Vagina (tissue), 2 donors: ENCODE measurements around the gene INF2.

Experiments
- POLR2AphosphoS5 ChIP-seq, 2 donors: sonication (generic); formaldehyde crosslinking; IDR thresholded peaks; one replicate each; pipeline ENCODE4 v1.9.0; 2017; ENCODE audit warnings: antibody characterized with exemption in 2 of 2, mild to moderate bottlenecking in 2 of 2, low read depth in 1 of 2; ENCODE audit not compliant: insufficient read depth in 1 of 2
- TF ChIP-seq, protein P1 (sequence below), 3 experiments: fragments of 450-650 bp in 2 of 3; fragments of 200-600 bp in 1 of 3; sonication (generic) in 1 of 3; IDR thresholded peaks; one replicate each; pipeline ENCODE4 v1.5.1; 2017 to 2019; ENCODE audit warnings: antibody characterized with exemption in 3 of 3, mild to moderate bottlenecking in 2 of 3, moderate library complexity in 2 of 3

DNA sequence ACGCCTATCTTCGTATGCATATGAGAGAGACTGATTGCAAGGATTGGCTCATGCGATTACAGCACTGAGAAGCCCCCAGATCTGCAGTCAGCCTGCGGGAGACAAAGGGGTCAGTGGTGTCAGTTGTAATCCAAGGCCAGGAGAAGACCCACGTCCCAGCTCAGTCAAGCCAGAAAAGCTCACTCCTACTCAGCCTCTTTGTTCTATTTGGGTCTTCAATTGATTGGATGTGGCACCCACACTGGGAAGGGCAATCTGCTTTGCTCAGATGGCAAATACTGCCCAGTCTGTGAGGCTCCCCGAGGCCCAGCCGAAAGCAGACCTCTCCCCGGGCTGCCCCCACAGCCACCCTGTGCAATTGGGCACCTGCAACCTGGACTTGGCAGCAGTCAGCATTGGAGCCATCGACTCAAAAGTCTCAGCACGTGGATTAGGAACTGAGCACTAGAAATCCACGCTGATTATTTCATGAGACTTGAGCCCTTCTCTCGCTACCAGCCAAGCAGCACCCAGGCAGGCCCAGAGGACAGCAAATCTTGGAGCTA is 45.3 kb upstream of the INF2 start:
- TF ChIP-seq, protein P1, sequence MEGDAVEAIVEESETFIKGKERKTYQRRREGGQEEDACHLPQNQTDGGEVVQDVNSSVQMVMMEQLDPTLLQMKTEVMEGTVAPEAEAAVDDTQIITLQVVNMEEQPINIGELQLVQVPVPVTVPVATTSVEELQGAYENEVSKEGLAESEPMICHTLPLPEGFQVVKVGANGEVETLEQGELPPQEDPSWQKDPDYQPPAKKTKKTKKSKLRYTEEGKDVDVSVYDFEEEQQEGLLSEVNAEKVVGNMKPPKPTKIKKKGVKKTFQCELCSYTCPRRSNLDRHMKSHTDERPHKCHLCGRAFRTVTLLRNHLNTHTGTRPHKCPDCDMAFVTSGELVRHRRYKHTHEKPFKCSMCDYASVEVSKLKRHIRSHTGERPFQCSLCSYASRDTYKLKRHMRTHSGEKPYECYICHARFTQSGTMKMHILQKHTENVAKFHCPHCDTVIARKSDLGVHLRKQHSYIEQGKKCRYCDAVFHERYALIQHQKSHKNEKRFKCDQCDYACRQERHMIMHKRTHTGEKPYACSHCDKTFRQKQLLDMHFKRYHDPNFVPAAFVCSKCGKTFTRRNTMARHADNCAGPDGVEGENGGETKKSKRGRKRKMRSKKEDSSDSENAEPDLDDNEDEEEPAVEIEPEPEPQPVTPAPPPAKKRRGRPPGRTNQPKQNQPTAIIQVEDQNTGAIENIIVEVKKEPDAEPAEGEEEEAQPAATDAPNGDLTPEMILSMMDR (IDR thresholded peaks at IDR 0.05) = no peak
- TF ChIP-seq POLR2AphosphoS5 (IDR thresholded peaks at IDR 0.05; ENCODE audit: insufficient read depth in 1 of 2, low read depth in 1 of 2) = no peak
